Ectodermal cell (in vitro differentiated cells): ENCODE measurements around the gene LOXL3.

Experiments used
- H3K27ac ChIP-seq: 2 replicates; pipeline ENCODE4 v1.7.0; 2013; ENCODE audit warnings: mild to moderate bottlenecking, low read depth, low read length; ENCODE audit not compliant: insufficient read depth, poor library complexity, severe bottlenecking
- H3K27me3 ChIP-seq: 2 replicates; pipeline ENCODE4 v1.7.0; 2013; ENCODE audit warnings: mild to moderate bottlenecking, low read length; ENCODE audit not compliant: insufficient read depth, control insufficient read depth, poor library complexity, severe bottlenecking
- H3K36me3 ChIP-seq: one replicate; pipeline ENCODE4 v1.7.0; 2013; ENCODE audit warnings: low read length; ENCODE audit not compliant: control insufficient read depth, insufficient read depth
- H3K4me1 ChIP-seq: one replicate; pipeline ENCODE4 v1.7.0; 2013; ENCODE audit warnings: low read length; ENCODE audit not compliant: control insufficient read depth, insufficient read depth
- H3K4me3 ChIP-seq: 2 replicates; pipeline ENCODE4 v1.7.0; 2013; ENCODE audit warnings: low read depth, low read length, control low read depth; ENCODE audit not compliant: insufficient read depth
- H3K9me3 ChIP-seq: 2 replicates; pipeline ENCODE4 v1.7.0; 2013; ENCODE audit warnings: mild to moderate bottlenecking, low read length, moderate library complexity; ENCODE audit not compliant: control insufficient read depth
- WGBS, 2 experiments: methylation state at CpG; one replicate each; pipeline ENCODE4 v1.1.7; 2013; ENCODE audit warnings: missing lambda C conversion rate in 2 of 2; 5-methylcytosine and 5-hydroxymethylcytosine counted together

Gene LOXL3

DNA sequence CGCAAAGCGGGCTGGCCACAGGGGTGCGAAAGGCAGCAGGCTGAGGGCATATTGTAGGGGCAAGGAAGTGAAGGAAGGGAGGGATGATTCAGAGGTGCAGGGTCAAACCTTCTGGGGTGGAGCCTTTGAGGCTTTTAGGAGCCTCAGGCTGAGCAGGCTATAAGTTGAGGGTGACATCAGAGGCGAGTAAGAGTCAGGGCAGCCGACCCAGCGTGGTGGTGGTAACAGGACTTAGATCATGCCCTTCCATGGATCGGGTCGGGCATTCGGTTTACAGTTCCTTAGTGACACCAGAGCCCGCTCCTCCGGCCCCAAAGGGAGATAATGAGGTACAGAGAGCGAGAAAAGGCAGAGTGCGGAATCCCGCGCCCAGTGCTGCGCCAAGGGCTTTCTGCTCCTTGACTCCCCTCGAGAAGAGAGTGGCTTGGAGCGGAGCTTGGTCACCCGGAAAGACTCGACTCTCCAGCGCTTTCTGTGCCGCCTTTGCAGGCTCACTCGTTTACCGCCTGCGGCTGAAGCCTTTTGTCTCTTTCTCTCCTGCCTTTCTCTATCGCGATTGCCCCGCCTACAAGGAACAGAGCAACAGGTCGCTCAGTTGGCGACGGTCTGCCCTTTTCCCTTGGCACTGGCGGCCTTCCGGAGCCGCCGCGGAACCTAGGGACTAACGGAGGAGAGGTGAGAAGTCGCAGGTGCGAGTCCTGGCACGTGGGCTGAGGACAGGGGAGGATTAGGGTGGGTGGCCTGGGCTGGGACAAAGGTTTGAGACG lies 55.1 kb downstream of the LOXL3 start:
- peaks cover 36% of the 10 kb centered on the region for H3K4me1 ChIP-seq
- no peaks in the 10 kb centered on the region for H3K36me3 ChIP-seq
- H3K27me3 ChIP-seq, result peaks cover 88% of the 10 kb centered on the region
- whole genome bisulfite sequencing, 2 experiments, result 1% methylated on average over 41 of the region's 41 CpGs
- H3K27ac ChIP-seq, result no peak overlapping the region
- H3K9me3 ChIP-seq, result no peaks in the 10 kb centered on the region
- H3K4me3 ChIP-seq, result peak overlapping the region; percentile 29

GRCh38 chr2:74497777-74498499 lies 55.8 kb downstream of the LOXL3 start:
- 4% methylated on average over 61 of the region's 61 CpGs for WGBS, 2 experiments

DNA sequence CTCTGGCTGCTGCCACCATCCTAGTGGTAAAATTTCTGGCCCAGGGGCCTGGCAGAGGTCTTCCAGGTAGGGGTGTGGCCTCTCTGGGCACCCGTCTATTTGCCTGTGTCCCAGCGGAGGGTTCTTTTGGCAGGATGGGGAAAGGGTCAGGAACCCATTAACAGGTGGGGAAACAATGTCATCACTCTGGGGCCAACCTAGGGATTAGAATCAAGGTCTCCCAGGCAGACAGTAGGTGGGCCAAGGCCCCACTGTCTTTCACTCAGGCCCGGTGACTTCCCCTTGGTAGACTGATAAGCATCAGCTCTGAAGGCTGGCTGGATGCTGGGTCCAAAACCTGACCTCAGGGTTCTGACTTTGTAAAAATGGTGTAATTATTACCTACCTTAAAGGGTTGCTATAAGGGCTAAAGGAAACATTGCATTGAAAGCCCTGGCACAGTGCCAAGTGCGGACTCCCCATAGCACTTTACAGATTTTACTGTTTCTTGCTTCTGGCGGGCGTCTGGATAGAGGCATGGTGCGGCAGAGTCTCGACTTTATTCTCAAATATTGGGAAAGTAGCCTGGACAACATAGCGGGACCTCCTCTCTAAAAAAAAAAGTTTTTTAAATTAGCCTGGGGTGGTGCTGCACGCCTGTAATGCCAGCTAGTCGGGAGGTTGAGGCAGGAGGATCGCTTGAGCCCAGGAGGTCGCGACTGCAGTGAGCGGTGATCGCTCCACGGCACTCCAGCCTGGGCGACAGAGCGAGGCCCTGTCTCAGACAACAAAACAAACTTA lies 56.6 kb downstream of the LOXL3 start:
- H3K4me3 ChIP-seq, result no peak overlapping the region
- H3K27me3 ChIP-seq, result peaks cover 73% of the 10 kb centered on the region
- no peak overlapping the region for H3K27ac ChIP-seq
- H3K36me3 ChIP-seq, result no peaks in the 10 kb centered on the region
- no peaks in the 10 kb centered on the region for H3K9me3 ChIP-seq
- H3K4me1 ChIP-seq, result peaks cover 28% of the 10 kb centered on the region
- 66 to 70% methylated on average over 19 of the region's 19 CpGs for WGBS, 2 experiments

More at GRCh38 chr2:74497777-74498499, 55.8 kb downstream of the LOXL3 start:
- Histone ChIP-seq H3K9me3 (no peaks in the 10 kb centered on the region), H3K27me3 (peaks cover 80% of the 10 kb centered on the region), H3K36me3 (no peaks in the 10 kb centered on the region), H3K27ac (no peak overlapping the region), H3K4me1 (peaks cover 36% of the 10 kb centered on the region), H3K4me3 (peak overlapping the region; percentile 29)

DNA sequence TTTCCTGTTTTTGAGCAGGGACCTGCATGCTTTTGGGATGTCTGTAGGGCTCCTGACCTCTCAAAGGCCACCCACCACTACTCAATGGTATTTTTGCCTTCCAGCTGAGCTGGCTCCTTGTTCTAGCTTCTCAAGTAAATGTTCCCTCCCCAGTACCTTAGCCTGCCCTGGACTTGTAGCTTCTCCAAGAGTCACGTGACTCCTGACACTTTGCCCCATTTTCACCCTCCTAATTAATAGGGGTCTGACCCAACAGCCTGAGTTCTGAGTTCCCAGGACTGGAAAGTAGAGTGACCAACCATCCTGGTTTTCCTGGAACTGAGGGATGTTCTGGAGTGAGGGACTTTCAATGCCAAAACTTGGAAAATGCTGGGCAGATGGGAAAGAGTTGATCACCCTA lies 58.3 kb downstream of the LOXL3 start:
- peaks cover 55% of the 10 kb centered on the region for H3K27me3 ChIP-seq
- peaks cover 14% of the 10 kb centered on the region for H3K36me3 ChIP-seq
- H3K4me1 ChIP-seq, result peaks cover 20% of the 10 kb centered on the region
- H3K27ac ChIP-seq, result no peak overlapping the region
- H3K9me3 ChIP-seq, result no peaks in the 10 kb centered on the region
- WGBS, 2 experiments, result 86 to 100% methylated on average over 1 of the region's 1 CpG
- H3K4me3 ChIP-seq, result no peak overlapping the region

- WGBS, 2 experiments, result 93 to 94% methylated on average over 3 of the region's 3 CpGs
Measured at GRCh38 chr2:74493546-74493945, 60.2 kb downstream of the LOXL3 start.

DNA sequence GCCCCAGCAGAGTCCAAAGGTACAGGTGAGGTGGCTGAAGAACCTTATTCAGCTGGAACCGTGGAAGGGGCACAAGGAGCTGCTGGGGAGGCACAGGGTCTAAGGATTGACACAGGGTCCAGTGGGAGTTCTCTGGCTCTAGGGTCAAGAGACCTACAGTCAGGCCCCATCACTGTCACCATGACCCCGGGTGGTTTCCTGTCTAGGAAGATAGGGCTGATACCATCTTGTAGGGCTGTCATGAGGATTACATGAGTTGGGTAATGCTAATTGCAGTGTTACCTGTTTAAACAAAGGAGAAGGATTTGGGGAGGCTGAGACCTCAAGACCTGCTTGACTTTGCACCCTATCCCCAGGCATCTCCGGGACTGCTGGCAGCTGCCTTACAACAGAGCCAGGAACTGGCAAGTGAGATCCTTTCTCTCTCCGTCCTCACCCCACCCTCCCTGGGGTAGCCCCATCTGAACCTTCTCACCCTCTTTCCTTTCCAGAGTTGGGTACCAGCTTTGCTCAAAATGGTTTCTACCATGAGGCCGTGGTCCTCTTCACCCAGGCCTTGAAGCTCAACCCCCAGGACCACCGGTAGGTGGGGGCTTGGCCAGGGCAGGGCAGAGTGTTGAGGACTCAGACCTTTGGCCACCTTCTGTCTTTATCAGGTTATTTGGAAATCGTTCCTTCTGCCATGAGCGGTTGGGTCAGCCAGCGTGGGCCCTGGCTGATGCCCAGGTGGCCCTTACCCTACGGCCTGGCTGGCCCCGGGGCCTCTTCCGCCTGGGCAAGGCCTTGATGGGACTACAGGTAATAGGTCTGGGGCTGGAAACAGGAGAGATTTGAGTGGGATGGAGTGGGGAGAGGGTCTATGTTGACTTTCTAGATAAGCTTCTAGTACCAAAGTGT lies 61.8 kb downstream of the LOXL3 start:
- Histone ChIP-seq H3K4me1 (no peaks in the 10 kb centered on the region), H3K27ac (no peak overlapping the region), H3K27me3 (peaks cover 20% of the 10 kb centered on the region), H3K4me3 (no peak overlapping the region), H3K36me3 (peaks cover 21% of the 10 kb centered on the region), H3K9me3 (no peaks in the 10 kb centered on the region)
- 95 to 97% methylated on average over 12 of the region's 12 CpGs for WGBS, 2 experiments

More at GRCh38 chr2:74493546-74493945, 60.2 kb downstream of the LOXL3 start:
- Histone ChIP-seq H3K4me1 (peaks cover 4% of the 10 kb centered on the region), H3K27me3 (peaks cover 36% of the 10 kb centered on the region), H3K27ac (no peak overlapping the region), H3K4me3 (no peak overlapping the region), H3K36me3 (peaks cover 21% of the 10 kb centered on the region), H3K9me3 (no peaks in the 10 kb centered on the region)

- WGBS, 2 experiments, result 86 to 95% methylated on average over 8 to 9 of the region's 9 CpGs
- Histone ChIP-seq H3K4me1 (no peaks in the 10 kb centered on the region), H3K36me3 (peaks cover 21% of the 10 kb centered on the region), H3K9me3 (no peaks in the 10 kb centered on the region), H3K4me3 (no peak overlapping the region), H3K27ac (no peak overlapping the region), H3K27me3 (no peaks in the 10 kb centered on the region)
Measured at GRCh38 chr2:74489906-74490305, 63.8 kb downstream of the LOXL3 start.

DNA sequence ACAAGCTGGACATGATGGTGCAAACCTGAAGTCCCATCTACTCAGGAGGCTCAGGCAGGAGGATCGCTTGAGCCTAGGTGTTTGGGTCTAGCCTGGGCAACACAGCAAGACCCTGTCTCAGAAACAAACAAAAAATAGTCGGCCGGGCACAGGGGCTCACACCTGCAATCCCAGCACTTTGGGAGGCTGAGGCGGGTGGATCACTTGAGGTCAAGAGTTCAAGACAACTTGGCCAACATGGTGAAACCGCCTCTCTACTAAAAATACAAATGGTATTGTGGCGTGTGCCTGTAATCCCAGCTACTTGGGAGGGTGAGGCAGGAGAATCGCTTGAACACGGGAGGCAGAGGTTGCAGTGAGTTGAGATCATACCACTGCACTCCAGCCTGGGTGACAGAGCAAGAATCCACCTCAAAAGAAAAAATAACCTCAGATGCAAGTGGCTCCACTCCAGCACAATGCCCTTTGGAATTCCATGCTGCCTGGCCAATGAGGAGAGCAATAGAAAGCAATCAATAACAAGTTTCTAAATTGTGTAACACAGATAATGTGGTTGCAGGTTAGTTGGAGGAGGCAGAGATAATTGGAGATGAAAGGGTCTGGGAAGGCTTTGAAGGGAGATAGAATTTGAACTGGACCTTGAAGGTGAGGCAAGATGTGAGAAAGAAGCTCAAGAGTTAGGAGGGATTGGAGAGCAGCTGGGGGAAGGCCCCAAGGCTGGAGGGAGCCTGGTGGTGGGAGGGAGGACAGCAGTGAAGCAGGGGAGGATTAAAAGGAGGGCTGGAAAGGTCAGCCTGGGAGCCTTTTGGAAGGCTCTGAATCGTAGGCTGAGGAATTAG lies 64.9 kb downstream of the LOXL3 start:
- Histone ChIP-seq H3K4me3 (no peak overlapping the region), H3K27me3 (no peaks in the 10 kb centered on the region), H3K9me3 (no peaks in the 10 kb centered on the region), H3K27ac (no peak overlapping the region), H3K4me1 (no peaks in the 10 kb centered on the region), H3K36me3 (peaks cover 21% of the 10 kb centered on the region)
- WGBS, 2 experiments, result 91 to 92% methylated on average over 9 of the region's 9 CpGs

- Histone ChIP-seq H3K27me3 (no peaks in the 10 kb centered on the region), H3K4me1 (peaks cover 9% of the 10 kb centered on the region), H3K4me3 (no peak overlapping the region), H3K9me3 (no peaks in the 10 kb centered on the region), H3K27ac (no peak overlapping the region), H3K36me3 (peaks cover 13% of the 10 kb centered on the region)
- WGBS, 2 experiments, result 98 to 100% methylated on average over 2 of the region's 2 CpGs
Measured at GRCh38 chr2:74486141-74486540, 67.6 kb downstream of the LOXL3 start.
